Activated T-helper 1 cell treated with anti-CD3 and anti-CD28 coated beads, Interleukin-12 subunit alpha, Interleukin-12 subunit beta, Interleukin-2, Interleukin-4 antibody, amounts not matched to agents 30 ng/mL and 10 ng/mL and 1 ng/mL, durations not matched to agents 14 hours and 24 hours and 36 hours (primary cell): ENCODE data around the gene LHX6. TPM values are rescaled to one million over a fixed set of nuclear protein-coding genes. Genes with fewer than 3 reads are reported as not detected.
A peak's percentile ranks its signal among the peaks of the same experiment; 100 is the strongest.

Experiments
- DNase-seq: peaks from one replicate; pipeline ENCODE4 v3.0.0; 2021; ENCODE audit warnings: low spot score
- H3K27ac Mint-ChIP-seq: one replicate; pipeline ENCODE4 v1.8.0; 2021; ENCODE audit warnings: mild to moderate bottlenecking, mixed read lengths
- H3K27me3 Mint-ChIP-seq: one replicate; pipeline ENCODE4 v1.8.0; 2022; ENCODE audit warnings: mild to moderate bottlenecking, moderate library complexity, mixed read lengths; ENCODE audit not compliant: insufficient read depth
- H3K36me3 Mint-ChIP-seq: one replicate; pipeline ENCODE4 v1.8.0; 2021; ENCODE audit warnings: low read depth, mixed read lengths
- H3K4me1 Mint-ChIP-seq: one replicate; pipeline ENCODE4 v1.8.0; 2021; ENCODE audit warnings: low read depth, mixed read lengths
- H3K4me3 Mint-ChIP-seq: one replicate; pipeline ENCODE4 v1.8.0; 2021; ENCODE audit warnings: mild to moderate bottlenecking, moderate library complexity, mixed read lengths
- H3K9me3 Mint-ChIP-seq: one replicate; pipeline ENCODE4 v1.8.0; 2021; ENCODE audit warnings: mixed read lengths
- intact Hi-C: fragments of 100-400 bp; cut with micrococcal nuclease; formaldehyde crosslinking; loops from one replicate; pipeline ENCODE4 v1.15.1; 2024
- total RNA-seq: library from RNA; stranded (reverse); gene quantifications from 2 replicates; pipeline ENCODE4 v1.2.3, GENCODE V29; 2022

The LHX6 gene
- total RNA-seq, 1 donor from 2014 or later, result 0.08 TPM

GRCh38 chr9:122228191-122228567 lies 578 bp downstream of the LHX6 start:
- intact Hi-C loops, result no loop called here
- peaks cover 1% of the 10 kb centered on the region for H3K4me1 Mint-ChIP-seq
- no peaks in the 10 kb centered on the region for H3K9me3 Mint-ChIP-seq
- no peak overlapping the region for H3K27ac Mint-ChIP-seq
- H3K36me3 Mint-ChIP-seq, result no peaks in the 10 kb centered on the region
- DNase-seq, result no peak
- peaks cover 38% of the 10 kb centered on the region for H3K27me3 Mint-ChIP-seq
- no peak overlapping the region for H3K4me3 Mint-ChIP-seq

- peaks cover 6% of the 10 kb centered on the region for H3K4me1 Mint-ChIP-seq
- no peaks in the 10 kb centered on the region for H3K9me3 Mint-ChIP-seq
- intact Hi-C loops, result no loop called here
- H3K4me3 Mint-ChIP-seq, result no peak overlapping the region
- H3K27me3 Mint-ChIP-seq, result peaks cover 41% of the 10 kb centered on the region
- H3K36me3 Mint-ChIP-seq, result no peaks in the 10 kb centered on the region
- no peak for DNase-seq
- H3K27ac Mint-ChIP-seq, result no peak overlapping the region
These were observed 1.2 kb downstream of the LHX6 start for GRCh38 chr9:122227575-122227900.

GRCh38 chr9:122226758-122227574 lies 1.8 kb downstream of the LHX6 start:
- Mint-ChIP-seq H3K9me3 (no peaks in the 10 kb centered on the region), H3K36me3 (no peaks in the 10 kb centered on the region), H3K27me3 (peaks cover 43% of the 10 kb centered on the region), H3K4me1 (peaks cover 6% of the 10 kb centered on the region), H3K4me3 (no peak overlapping the region), H3K27ac (no peak overlapping the region)
- DNase-seq, result no peak
- intact Hi-C loops, result no loop called here

- H3K4me3 Mint-ChIP-seq, result no peak overlapping the region
- DNase-seq, result no peak
- peaks cover 6% of the 10 kb centered on the region for H3K4me1 Mint-ChIP-seq
- no peaks in the 10 kb centered on the region for H3K9me3 Mint-ChIP-seq
- peaks cover 44% of the 10 kb centered on the region for H3K27me3 Mint-ChIP-seq
- no peak overlapping the region for H3K27ac Mint-ChIP-seq
- intact Hi-C loops, result no loop called here
- H3K36me3 Mint-ChIP-seq, result no peaks in the 10 kb centered on the region
These were observed 2.5 kb downstream of the LHX6 start for GRCh38 chr9:122226142-122226757.

- Mint-ChIP-seq H3K36me3 (no peaks in the 10 kb centered on the region), H3K27me3 (peaks cover 45% of the 10 kb centered on the region)
- no peak for DNase-seq
These were observed 3.2 kb downstream of the LHX6 start for GRCh38 chr9:122225312-122226141.

GRCh38 chr9:122223435-122223834 lies 5.3 kb downstream of the LHX6 start:
- no peak for DNase-seq
- Mint-ChIP-seq H3K27me3 (peaks cover 65% of the 10 kb centered on the region), H3K27ac (no peak overlapping the region), H3K9me3 (no peaks in the 10 kb centered on the region), H3K4me3 (no peak overlapping the region), H3K4me1 (peaks cover 19% of the 10 kb centered on the region), H3K36me3 (peaks cover under 1% of the 10 kb centered on the region)
- intact Hi-C loops, result no loop called here

More at GRCh38 chr9:122225312-122226141, 3.2 kb downstream of the LHX6 start:
- Mint-ChIP-seq H3K27ac (no peak overlapping the region), H3K9me3 (no peaks in the 10 kb centered on the region), H3K4me3 (no peak overlapping the region), H3K4me1 (peaks cover 6% of the 10 kb centered on the region)
- intact Hi-C loops, result no loop called here

- Mint-ChIP-seq H3K27ac (no peak overlapping the region), H3K36me3 (peaks cover 3% of the 10 kb centered on the region), H3K9me3 (no peaks in the 10 kb centered on the region), H3K27me3 (peaks cover 72% of the 10 kb centered on the region), H3K4me3 (no peak overlapping the region), H3K4me1 (peaks cover 25% of the 10 kb centered on the region)
- intact Hi-C loops, result no loop called here
- no peak for DNase-seq
These were observed 6.0 kb downstream of the LHX6 start for GRCh38 chr9:122222791-122223190.

GRCh38 chr9:122221183-122221811 lies 7.5 kb downstream of the LHX6 start:
- Mint-ChIP-seq H3K36me3 (peaks cover 3% of the 10 kb centered on the region), H3K4me3 (no peak overlapping the region), H3K4me1 (peaks cover 27% of the 10 kb centered on the region), H3K9me3 (no peaks in the 10 kb centered on the region), H3K27ac (no peak overlapping the region), H3K27me3 (peaks cover 71% of the 10 kb centered on the region)
- DNase-seq, result no peak
- intact Hi-C loops, result no loop called here

- Mint-ChIP-seq H3K4me3 (no peak overlapping the region), H3K9me3 (no peaks in the 10 kb centered on the region), H3K4me1 (peaks cover 27% of the 10 kb centered on the region), H3K27ac (no peak overlapping the region), H3K27me3 (peaks cover 75% of the 10 kb centered on the region), H3K36me3 (peaks cover 3% of the 10 kb centered on the region)
- no peak for DNase-seq
- intact Hi-C loops, result no loop called here
These were observed 8.0 kb downstream of the LHX6 start for GRCh38 chr9:122220673-122221182.

GRCh38 chr9:122219856-122220672 lies 8.7 kb downstream of the LHX6 start:
- no peak for DNase-seq
- no peak overlapping the region for H3K27ac Mint-ChIP-seq
- H3K4me3 Mint-ChIP-seq, result peak overlapping the region; percentile 56
- peaks cover 82% of the 10 kb centered on the region for H3K27me3 Mint-ChIP-seq
- H3K36me3 Mint-ChIP-seq, result peaks cover 3% of the 10 kb centered on the region
- intact Hi-C loops, result loop anchor here (10.0 kb wide), 1 partner anchor 95 kb away; no protein-coding TSS in a partner anchor
- no peaks in the 10 kb centered on the region for H3K9me3 Mint-ChIP-seq
- H3K4me1 Mint-ChIP-seq, result peaks cover 27% of the 10 kb centered on the region

- no peak overlapping the region for H3K27ac Mint-ChIP-seq
- peak overlapping the region; percentile 56 for H3K4me3 Mint-ChIP-seq
- peaks cover 3% of the 10 kb centered on the region for H3K36me3 Mint-ChIP-seq
- intact Hi-C loops, result loop anchor here (10.0 kb wide), 1 partner anchor 94 kb away; no protein-coding TSS in a partner anchor
- peaks cover 27% of the 10 kb centered on the region for H3K4me1 Mint-ChIP-seq
- DNase-seq, result no peak
- H3K9me3 Mint-ChIP-seq, result no peaks in the 10 kb centered on the region
- H3K27me3 Mint-ChIP-seq, result peaks cover 84% of the 10 kb centered on the region
These were observed 9.6 kb downstream of the LHX6 start for GRCh38 chr9:122218935-122219855.
